ENCODE data around the gene TMEFF2. TPM values are rescaled to one million over a fixed set of nuclear protein-coding genes. Genes with fewer than 3 reads are reported as not detected.
A peak's percentile ranks its signal among the peaks of the same experiment; 100 is the strongest.

TMEFF2 gene
- total RNA-seq, 4 donors from 2014 or later: 0.27 to 0.32 TPM; not detected in 2

DNA sequence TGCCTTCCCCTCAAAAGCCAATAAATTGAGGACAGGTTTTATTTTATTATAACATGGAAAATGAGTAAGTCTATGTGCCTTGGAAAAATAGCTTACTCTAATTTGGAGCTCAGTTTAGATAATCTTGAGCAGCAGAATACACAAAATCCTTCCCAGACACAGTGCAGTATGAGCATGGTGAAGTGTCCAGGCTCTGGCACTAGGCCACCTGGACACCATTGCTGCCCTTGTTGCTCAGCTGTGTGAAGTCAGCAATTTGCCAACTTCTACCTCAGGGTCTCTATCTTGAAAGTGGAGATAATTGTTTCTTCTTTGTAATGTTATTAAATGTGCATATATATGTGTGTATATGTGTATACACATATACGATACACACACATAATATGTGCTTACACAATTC lies 242.9 kb downstream of the TMEFF2 start:
- in situ Hi-C loops (cut with MboI; ENCODE audit: low pct_ligation_motif_present in 1 of 4, low pct_unique_long_range_greater_than_20kb in 1 of 4, low sequenced_read_pairs in 3 of 4): no loop called here
- Histone ChIP-seq H3K36me3 (no peaks in the 10 kb centered on the region), H3K4me3 (no peak overlapping the region), H3K4me1 (peaks cover 0 to 2% (median under 1%) of the 10 kb centered on the region in 4 donors), H3K27ac (peak overlapping the region in 1 of 4 donors; percentile 32), H3K27me3 (no peaks in the 10 kb centered on the region), H3K9me3 (no peaks in the 10 kb centered on the region)
- intact Hi-C loops (cut with DNase I; ENCODE audit: low total_unique reads): no loop called here
- TF ChIP-seq POLR2A (IDR thresholded peaks at IDR 0.05) (no peak), POLR2AphosphoS5 (IDR thresholded peaks at IDR 0.05) (no peak), EP300 (IDR thresholded peaks at IDR 0.05; ENCODE audit: low read depth) (no peak)
- TF ChIP-seq, protein P1, sequence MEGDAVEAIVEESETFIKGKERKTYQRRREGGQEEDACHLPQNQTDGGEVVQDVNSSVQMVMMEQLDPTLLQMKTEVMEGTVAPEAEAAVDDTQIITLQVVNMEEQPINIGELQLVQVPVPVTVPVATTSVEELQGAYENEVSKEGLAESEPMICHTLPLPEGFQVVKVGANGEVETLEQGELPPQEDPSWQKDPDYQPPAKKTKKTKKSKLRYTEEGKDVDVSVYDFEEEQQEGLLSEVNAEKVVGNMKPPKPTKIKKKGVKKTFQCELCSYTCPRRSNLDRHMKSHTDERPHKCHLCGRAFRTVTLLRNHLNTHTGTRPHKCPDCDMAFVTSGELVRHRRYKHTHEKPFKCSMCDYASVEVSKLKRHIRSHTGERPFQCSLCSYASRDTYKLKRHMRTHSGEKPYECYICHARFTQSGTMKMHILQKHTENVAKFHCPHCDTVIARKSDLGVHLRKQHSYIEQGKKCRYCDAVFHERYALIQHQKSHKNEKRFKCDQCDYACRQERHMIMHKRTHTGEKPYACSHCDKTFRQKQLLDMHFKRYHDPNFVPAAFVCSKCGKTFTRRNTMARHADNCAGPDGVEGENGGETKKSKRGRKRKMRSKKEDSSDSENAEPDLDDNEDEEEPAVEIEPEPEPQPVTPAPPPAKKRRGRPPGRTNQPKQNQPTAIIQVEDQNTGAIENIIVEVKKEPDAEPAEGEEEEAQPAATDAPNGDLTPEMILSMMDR (IDR thresholded peaks at IDR 0.05): no peak
- no peak for DNase-seq
- 95 to 100% methylated on average over 1 of the region's 1 CpG for WGBS, 2 donors (ENCODE audit: low coverage in 1 of 2)

DNA sequence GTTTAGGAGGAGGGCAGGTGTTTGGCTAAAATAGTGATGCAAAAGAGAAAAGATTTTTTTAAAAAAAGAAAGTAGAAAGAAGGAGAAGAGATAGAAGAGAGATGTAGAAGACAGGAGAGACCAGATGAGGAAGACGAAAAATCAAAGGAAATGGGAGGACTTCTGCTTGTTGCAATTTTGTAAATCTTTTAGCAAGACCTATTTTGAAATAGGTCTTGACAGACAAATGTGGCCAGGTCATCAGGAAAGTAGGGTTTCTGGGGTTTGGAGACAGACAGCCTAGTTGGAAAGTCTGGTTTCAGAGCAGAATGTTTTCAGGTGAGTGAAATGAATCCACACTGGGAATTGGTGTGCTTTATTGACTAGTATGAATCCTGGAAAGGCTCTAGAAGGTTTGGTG lies 243.4 kb downstream of the TMEFF2 start:
- Histone ChIP-seq H3K27me3 (no peaks in the 10 kb centered on the region), H3K9me3 (no peaks in the 10 kb centered on the region), H3K4me1 (peaks cover 0 to 5% (median 1%) of the 10 kb centered on the region in 4 donors), H3K36me3 (no peaks in the 10 kb centered on the region), H3K27ac (peak overlapping the region in 1 of 4 donors; percentile 32), H3K4me3 (no peak overlapping the region)
- in situ Hi-C loops (cut with MboI; ENCODE audit: low pct_ligation_motif_present in 1 of 4, low pct_unique_long_range_greater_than_20kb in 1 of 4, low sequenced_read_pairs in 3 of 4) (no loop called here), intact Hi-C loops (cut with DNase I; ENCODE audit: low total_unique reads) (no loop called here)
- WGBS, 2 donors (ENCODE audit: low coverage in 1 of 2): 73 to 80% methylated on average over 1 of the region's 1 CpG
- DNase-seq: no peak
- TF ChIP-seq POLR2A (IDR thresholded peaks at IDR 0.05) (no peak), EP300 (IDR thresholded peaks at IDR 0.05; ENCODE audit: low read depth) (no peak), POLR2AphosphoS5 (IDR thresholded peaks at IDR 0.05) (no peak)
- TF ChIP-seq, protein P1 (IDR thresholded peaks at IDR 0.05): no peak

DNA sequence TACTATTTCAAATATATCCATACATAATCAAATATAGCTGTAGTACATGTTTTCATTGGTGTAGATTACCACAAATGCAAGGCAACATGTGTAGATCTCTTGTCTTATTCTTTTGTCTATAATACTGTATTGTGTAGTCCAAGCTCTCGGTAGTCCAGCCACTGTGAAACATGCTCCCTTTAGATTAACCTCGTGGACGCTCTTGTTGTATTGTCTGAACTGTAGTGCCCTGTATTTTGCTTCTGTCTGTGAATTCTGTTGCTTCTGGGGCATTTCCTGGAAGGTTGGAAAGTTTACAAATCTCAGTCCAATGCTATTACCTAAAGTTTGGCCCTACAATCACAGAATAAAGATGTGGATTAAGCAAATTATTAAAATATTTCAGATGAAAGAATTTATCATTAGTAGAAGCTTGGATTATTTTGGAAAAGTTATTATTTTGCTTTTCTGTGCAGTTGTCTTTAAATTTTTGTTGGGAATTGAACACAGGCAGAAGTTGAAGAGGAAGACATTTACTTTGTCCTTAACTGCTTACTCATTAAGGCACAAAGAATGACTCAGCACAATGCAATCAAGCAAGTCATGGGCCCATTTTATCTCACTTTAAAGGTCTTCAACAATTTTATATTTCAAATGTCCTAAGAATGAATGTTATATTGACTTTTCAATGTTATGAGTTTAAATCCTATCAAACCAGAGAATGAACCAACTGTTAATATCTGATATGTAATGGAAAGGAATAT lies 244.4 kb downstream of the TMEFF2 start:
- no peak overlapping the region for H3K4me3 ChIP-seq
- H3K36me3 ChIP-seq: no peaks in the 10 kb centered on the region
- no peak overlapping the region for H3K27ac ChIP-seq
- intact Hi-C loops (cut with DNase I; ENCODE audit: low total_unique reads) (no loop called here), in situ Hi-C loops (cut with MboI; ENCODE audit: low pct_ligation_motif_present in 1 of 4, low pct_unique_long_range_greater_than_20kb in 1 of 4, low sequenced_read_pairs in 3 of 4) (no loop called here)
- no peaks in the 10 kb centered on the region for H3K9me3 ChIP-seq
- TF ChIP-seq EP300 (IDR thresholded peaks at IDR 0.05; ENCODE audit: low read depth) (no peak), POLR2A (IDR thresholded peaks at IDR 0.05) (no peak), POLR2AphosphoS5 (IDR thresholded peaks at IDR 0.05) (no peak)
- TF ChIP-seq, protein P1 (IDR thresholded peaks at IDR 0.05): no peak
- H3K4me1 ChIP-seq: peaks cover 0 to 10% (median 1%) of the 10 kb centered on the region in 4 donors
- H3K27me3 ChIP-seq: no peaks in the 10 kb centered on the region
- 78 to 82% methylated on average over 3 of the region's 3 CpGs for WGBS, 2 donors (ENCODE audit: low coverage in 1 of 2)
- no peak for DNase-seq

DNA sequence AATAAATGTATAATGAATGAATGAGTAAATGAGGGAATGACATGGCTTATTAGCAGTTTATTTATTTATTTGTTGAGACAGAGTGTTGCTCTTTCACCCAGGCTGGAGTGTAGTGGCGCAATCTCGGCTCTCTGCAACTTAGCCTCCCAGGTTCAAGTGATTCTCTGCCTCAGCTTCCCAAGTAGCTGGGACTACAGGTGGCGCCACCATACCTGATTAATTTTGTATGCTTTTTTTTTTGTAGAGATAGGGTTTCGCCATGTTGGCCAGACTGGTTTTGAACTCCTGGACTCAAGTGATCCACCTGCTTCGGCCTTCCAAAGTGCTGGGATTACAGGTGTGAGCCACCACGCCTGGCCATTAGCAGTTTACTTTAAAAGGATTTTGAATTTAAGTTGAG lies 247.5 kb downstream of the TMEFF2 start:
- no peak overlapping the region for H3K4me3 ChIP-seq
- H3K27ac ChIP-seq: no peak overlapping the region
- H3K27me3 ChIP-seq: no peaks in the 10 kb centered on the region
- intact Hi-C loops (cut with DNase I; ENCODE audit: low total_unique reads): no loop called here
- in situ Hi-C loops (cut with MboI; ENCODE audit: low pct_ligation_motif_present in 1 of 4, low pct_unique_long_range_greater_than_20kb in 1 of 4, low sequenced_read_pairs in 3 of 4): no loop called here
- 89 to 100% methylated on average over 5 to 6 of the region's 6 CpGs for WGBS, 2 donors (ENCODE audit: low coverage in 1 of 2)
- H3K4me1 ChIP-seq: peaks cover 0 to 10% (median 1%) of the 10 kb centered on the region in 4 donors
- no peaks in the 10 kb centered on the region for H3K36me3 ChIP-seq
- DNase-seq: no peak
- no peak for TF ChIP-seq POLR2AphosphoS5 (IDR thresholded peaks at IDR 0.05)
- TF ChIP-seq, protein P1 (IDR thresholded peaks at IDR 0.05): no peak
- no peak for TF ChIP-seq POLR2A (IDR thresholded peaks at IDR 0.05)
- no peak for TF ChIP-seq EP300 (IDR thresholded peaks at IDR 0.05; ENCODE audit: low read depth)
- H3K9me3 ChIP-seq: no peaks in the 10 kb centered on the region
